Hematopoietic multipotent progenitor cell treated with erythropoietin and hydrocortisone succinate and interleukin-3 and kit ligand, for 17 days (in vitro differentiated cells): ENCODE results near the gene TMEM170B.

Source experiments
- DNase-seq: peaks from one replicate; pipeline ENCODE4 v3.0.0-alpha.2; 2015; ENCODE audit warnings: low spot score

Gene TMEM170B

GRCh38 chr6:11537229-11538051 lies at the start of gene TMEM170B:
TSS of gene TMEM170B (plus strand) at chr6:11537749. CDS start at chr6:11538278, 529 bp downstream.
- peak; percentile 47 for DNase-seq

- no peak for DNase-seq
These were observed 46.6 kb upstream of the TMEM170B start for GRCh38 chr6:11490996-11491395.

- DNase-seq: no peak
These were observed 45.7 kb upstream of the TMEM170B start for GRCh38 chr6:11491596-11492463.

GRCh38 chr6:11492464-11493290 lies 44.9 kb upstream of the TMEM170B start:
- DNase-seq: no peak

GRCh38 chr6:11493974-11494373 lies 43.6 kb upstream of the TMEM170B start:
- DNase-seq: no peak

- DNase-seq: no peak
These were observed 42.6 kb upstream of the TMEM170B start for GRCh38 chr6:11494786-11495564.

GRCh38 chr6:11495565-11496145 lies 41.9 kb upstream of the TMEM170B start:
- DNase-seq: no peak

GRCh38 chr6:11496152-11497060 lies 41.1 kb upstream of the TMEM170B start:
- peak; percentile 39 for DNase-seq

GRCh38 chr6:11497107-11497506 lies 40.4 kb upstream of the TMEM170B start:
- DNase-seq: no peak

- no peak for DNase-seq
These were observed 39.7 kb upstream of the TMEM170B start for GRCh38 chr6:11497881-11498280.

- no peak for DNase-seq
These were observed 37.5 kb upstream of the TMEM170B start for GRCh38 chr6:11500008-11500407.

- no peak for DNase-seq
These were observed 28.1 kb upstream of the TMEM170B start for GRCh38 chr6:11509471-11509870.

- DNase-seq: no peak
These were observed 22.9 kb upstream of the TMEM170B start for GRCh38 chr6:11514672-11515071.

GRCh38 chr6:11515763-11516162 lies 21.8 kb upstream of the TMEM170B start:
- DNase-seq: no peak

- DNase-seq: no peak
These were observed 14.5 kb upstream of the TMEM170B start for GRCh38 chr6:11522812-11523605.

- no peak for DNase-seq
These were observed 11.9 kb upstream of the TMEM170B start for GRCh38 chr6:11525468-11526155.

- DNase-seq: no peak
These were observed 11.4 kb upstream of the TMEM170B start for GRCh38 chr6:11526156-11526505.

- no peak for DNase-seq
These were observed 10.2 kb upstream of the TMEM170B start for GRCh38 chr6:11527274-11527870.
